Stimulated activated CD4-positive, alpha-beta T cell treated with anti-CD3 and anti-CD28 coated beads, TNF-alpha, amount 100 ng/mL, for 48 hours (primary cell): ENCODE results near the gene HAPLN3.
A peak's percentile ranks its signal among the peaks of the same experiment; 100 is the strongest.

Experiments used
- DNase-seq, 3 donors: peaks; one replicate each; pipeline ENCODE4 v3.0.0-alpha.2; 2020; ENCODE audit warnings: low read depth in 3 of 3

The HAPLN3 gene

DNA sequence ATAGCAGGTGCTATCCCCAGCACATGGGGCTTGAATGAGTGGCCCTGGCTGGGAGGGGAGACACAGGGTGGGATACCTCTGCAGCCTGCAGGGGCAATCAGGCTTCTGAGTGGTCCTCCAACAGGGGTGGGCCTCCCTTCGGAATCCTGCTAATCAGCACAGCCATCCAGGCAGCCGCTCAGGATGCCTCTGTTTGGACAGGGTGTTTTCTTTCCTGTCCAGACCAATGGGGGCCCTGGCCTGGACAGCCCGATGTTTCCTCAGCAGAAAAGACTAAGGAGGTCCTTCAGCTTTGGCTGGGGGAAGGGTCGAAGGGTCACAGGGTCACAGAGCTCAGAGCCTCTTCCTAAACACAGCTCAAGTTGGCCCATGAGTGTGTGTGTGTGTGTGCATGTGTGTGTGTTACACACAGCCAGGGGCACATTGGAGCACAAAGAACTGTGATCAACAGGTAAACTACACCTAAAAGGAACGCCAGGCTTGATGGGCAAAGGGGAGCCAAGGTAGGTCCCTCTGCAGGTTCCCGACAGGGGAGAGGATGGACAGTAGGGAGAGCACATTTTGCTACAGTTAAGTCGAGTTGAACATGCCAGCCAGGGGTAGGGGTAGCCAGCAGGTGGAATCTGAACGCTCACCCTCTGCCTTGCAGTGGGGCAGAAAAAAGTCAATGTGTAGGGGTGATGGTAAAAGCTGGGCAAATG lies 1.1 kb upstream of the HAPLN3 start:
- DNase-seq: no peak

DNA sequence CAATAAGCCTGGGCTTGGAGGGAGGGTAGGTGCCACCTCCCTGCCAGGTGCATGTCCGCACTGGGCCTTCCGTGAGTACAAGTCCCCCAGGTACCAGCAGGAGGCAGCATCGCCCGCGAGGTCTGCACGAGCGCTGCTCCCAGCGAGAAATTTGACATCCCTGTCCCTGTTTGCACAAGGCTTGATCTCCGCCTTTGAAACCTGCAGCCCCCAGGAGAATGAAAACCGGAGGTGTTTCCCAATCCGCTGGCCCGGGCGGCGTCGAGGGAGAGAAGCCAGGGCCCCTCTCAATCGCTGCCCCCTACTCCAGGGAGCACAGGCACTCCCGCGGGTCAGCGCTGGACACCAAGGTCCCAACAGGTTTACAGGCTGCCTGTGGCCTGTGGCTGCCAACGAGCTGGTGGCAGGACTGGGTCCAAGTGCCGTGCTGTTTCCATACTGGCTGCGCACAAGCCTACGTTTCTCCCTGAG lies 961 bp downstream of the HAPLN3 start:
- DNase-seq: peak; percentile 75 to 82 (median 75)

DNA sequence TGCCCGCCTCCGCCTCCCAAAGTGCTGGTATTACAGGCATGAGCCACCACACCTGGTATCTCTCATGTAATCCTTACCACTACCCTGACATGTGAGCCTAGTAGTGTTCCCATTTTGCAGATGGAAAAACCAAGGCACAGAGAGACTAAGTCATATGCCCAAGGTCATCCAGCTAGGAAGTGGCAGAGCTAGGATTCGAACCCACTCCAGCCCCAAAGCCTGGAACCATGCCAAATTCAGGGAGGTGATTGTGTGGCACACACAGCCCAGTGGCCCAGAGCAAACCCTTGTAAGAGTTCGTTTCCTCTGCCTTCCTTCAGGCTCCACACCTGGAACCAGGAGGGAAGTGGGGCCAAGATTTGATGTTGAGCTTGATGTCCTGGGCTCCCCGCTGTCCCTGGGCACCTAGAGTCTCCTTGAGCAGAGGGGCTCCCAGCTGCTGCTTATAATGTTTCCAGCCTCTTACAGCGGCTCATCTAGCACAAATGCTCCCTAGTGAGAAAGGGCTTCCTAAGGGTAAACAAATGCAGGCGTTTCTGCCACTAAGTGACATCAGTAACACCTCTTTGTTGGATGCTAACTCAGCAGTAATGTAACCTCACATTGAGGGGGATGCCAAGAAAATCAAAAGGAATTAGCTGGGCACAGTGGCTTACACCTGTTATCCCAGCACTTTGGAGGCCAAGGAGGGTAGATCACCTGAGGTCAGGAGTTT lies 3.6 kb downstream of the HAPLN3 start:
- no peak for DNase-seq

GRCh38 chr15:88890495-88890894 lies 4.8 kb downstream of the HAPLN3 start:
- DNase-seq: no peak

- no peak for DNase-seq
These were observed 6.6 kb downstream of the HAPLN3 start for GRCh38 chr15:88888719-88889118.

DNA sequence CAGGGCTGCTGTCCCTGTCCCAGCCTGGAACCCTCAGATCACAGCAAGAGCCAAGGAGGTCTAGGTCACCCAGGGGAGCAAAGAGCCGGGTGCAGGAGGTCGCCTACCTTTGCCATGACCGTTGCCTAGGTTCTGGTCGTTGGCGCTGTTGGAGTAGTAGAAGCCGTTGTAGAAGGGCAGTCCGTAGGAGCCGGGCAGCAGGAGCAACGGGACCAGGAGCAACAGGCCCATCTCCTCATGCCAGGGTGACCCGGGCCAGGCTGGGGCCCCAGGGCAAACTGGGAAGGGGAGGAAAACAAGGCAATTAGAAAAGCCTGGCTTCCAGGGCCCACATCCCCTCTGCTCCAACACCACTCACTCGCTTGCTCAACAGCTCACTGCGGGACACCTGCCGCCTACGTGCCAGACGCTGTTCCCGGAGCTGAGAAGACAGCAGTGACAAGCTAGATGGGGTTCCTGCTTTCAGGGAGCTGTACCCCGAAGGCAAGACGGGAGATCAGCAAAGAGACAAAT lies 8.2 kb downstream of the HAPLN3 start:
- no peak for DNase-seq

DNA sequence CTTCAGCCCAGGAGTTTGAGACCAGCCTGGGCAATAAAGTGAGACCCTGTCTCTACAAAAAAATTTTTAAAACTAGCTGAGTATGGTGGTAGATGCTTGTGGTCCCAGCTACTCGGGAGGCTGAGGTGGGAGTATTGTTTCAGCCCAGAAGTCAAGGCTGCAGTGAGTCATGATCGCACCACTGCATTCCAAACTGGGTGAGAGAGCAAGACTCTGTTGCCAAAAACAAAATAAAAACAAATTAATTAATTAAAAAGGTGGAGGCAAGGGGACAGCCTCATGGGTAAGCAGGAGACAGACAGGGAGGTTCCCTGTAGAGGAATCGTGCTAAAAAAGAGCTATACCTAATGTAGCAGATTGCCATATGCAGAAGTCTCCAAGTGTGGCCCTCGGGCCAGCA lies 12.6 kb downstream of the HAPLN3 start:
- no peak for DNase-seq

- no peak for DNase-seq
These were observed 13.6 kb downstream of the HAPLN3 start for GRCh38 chr15:88881775-88882174.

DNA sequence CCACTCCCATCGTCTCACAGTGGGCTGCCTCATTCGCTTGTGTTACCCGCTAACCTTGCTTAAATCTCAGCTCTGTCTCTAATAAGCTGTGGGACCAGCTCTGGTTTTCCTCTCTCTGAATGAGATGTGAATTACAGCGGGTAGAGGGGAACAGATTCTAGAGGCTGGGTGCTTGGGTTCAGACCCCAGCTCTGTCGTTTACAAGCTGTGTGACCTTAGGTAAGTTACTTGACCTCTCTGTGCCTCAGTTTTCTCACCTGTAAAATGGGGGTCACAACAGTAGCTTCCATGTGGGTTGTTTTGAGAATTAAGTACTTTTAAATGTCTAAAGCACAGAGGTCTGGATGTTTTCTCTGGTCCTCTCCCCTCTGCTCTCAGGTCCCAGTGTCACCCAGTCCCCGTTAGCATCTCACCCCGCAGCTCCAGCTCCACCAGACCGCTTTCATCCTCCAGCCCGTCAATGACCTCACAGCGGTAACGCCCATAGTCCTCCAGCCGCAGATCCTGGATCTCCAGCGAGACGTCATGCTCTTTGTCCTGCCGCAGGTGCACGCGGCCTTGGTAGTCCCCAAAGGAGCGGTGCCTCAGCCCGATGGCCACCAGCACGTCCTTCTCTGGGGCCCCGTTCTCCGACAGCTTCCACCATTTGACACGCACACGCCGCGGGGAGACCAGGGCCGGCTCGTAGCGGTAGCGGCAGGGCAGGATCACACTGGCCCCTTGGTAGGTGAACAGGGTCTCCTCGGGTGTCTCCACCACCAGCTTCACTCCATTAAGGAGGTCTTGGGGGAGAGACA lies 14.2 kb downstream of the HAPLN3 start:
- no peak for DNase-seq

GRCh38 chr15:88878720-88879184 lies 16.6 kb downstream of the HAPLN3 start:
- peak in 1 of 3 donors; percentile 34 for DNase-seq

DNA sequence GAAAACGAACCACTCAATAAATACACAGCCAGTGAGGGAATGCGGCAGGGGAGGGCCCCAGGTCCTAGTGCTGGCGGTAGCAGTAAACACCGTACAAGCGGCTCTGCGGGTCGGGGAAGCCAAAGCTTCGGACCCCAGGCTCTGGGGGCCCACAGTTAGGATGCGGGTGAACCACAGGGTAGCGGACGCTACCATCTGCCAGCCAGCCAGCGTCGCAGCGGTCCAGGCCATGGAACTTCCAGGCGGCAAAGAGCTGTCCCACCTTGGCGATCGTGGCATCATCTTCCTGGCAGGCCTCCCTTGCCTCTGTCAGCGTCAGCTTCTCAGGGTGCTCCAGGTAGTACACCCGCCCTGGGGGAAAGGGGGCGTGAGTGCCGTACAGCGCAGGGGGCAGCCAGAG lies 17.4 kb downstream of the HAPLN3 start:
- DNase-seq: no peak

GRCh38 chr15:88877415-88877814 lies 17.9 kb downstream of the HAPLN3 start:
- no peak for DNase-seq

GRCh38 chr15:88876573-88876972 lies 18.8 kb downstream of the HAPLN3 start:
- no peak for DNase-seq

- DNase-seq: no peak
These were observed 20.7 kb downstream of the HAPLN3 start for GRCh38 chr15:88874684-88875083.

DNA sequence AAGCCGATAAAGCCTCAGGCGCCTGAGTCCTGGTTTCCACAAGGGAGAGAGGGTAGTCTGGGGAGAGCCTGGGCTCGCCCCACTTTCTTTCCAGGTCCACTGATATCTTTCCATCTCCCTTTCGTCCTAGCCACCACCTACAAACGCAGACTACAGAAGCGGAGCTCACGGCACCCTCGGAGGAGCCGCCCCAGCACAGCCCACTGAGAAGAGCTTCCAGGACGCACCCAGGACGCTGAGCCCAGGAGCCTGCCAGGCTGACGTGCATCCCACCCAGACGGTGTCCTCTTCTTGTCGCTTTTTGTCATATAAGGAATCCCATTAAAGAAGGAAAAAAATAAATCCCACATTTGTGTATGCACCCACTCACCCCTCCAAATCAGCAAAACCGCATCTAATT lies 21.1 kb downstream of the HAPLN3 start:
- DNase-seq: no peak

- DNase-seq: no peak
These were observed 21.6 kb downstream of the HAPLN3 start for GRCh38 chr15:88873786-88874185.

DNA sequence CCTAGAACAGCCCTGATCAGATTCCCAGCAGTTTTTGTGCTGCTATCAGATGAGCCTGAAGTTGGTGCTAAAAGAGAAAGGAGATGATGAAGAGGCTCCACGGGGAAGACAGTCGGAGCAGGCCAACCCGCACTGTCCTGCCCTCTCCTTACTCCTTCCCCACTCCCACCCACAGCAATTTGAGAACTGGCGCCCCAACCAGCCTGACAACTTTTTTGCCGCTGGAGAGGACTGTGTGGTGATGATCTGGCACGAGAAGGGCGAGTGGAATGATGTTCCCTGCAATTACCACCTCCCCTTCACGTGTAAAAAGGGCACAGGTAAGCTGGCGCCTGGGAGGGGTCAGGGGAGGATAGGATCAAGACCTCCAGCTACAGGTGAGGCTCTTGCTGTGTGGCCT lies 22.6 kb downstream of the HAPLN3 start:
- no peak for DNase-seq

GRCh38 chr15:88872106-88872505 lies 23.2 kb downstream of the HAPLN3 start:
- DNase-seq: no peak

DNA sequence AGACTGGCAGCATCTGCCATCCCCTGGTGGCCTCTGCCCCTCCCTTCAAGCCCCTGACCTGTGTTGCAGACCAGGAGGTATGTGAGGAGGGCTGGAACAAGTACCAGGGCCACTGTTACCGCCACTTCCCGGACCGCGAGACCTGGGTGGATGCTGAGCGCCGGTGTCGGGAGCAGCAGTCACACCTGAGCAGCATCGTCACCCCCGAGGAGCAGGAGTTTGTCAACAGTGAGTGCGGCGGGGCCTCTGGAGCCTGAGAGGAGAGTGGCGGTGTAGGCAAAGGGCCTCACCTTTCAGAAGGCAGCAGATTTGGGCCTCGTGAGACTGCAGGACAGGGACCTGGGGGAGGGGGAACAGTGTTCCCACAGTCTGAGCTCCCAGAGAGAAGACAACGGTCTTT lies 24.0 kb downstream of the HAPLN3 start:
- no peak for DNase-seq

- DNase-seq: no peak
These were observed 29.0 kb downstream of the HAPLN3 start for GRCh38 chr15:88866295-88866881.

DNA sequence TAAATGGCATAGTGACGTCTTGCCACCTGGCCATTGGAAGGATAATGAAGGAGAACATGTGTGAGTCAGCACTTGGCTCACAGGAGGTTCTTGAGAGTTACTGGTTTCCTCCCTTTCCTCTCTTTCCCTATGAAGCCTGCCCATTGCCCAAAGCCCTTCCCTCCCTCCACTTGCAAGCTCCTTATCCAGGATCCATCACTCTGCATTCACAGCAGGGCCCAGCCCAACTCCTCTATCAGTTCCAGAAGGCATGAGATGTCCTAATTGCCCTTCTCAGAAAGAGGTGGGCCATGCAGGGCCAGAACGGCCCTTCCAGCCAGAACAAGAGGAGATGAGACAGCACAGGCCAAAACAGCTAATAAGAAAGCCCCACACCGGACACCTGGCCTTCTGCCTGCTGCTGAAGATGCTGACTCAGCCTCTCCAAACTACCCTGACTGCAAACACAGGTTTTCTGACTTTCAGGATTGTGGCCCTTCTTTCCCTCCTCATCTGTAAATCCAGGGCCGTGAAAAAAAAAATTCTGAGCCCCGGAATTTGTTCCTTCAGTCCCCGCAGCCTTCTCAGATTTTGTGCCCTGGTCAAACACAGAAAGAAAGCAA lies 29.7 kb downstream of the HAPLN3 start:
- DNase-seq: no peak
